NCI-H1105 (cell line): Measurements from ENCODE around the gene FCN2.

Source experiments
- DNase-seq: peaks from one replicate; lab custom pipeline; 2025; lab: John Stamatoyannopoulos, UW

The FCN2 gene

DNA sequence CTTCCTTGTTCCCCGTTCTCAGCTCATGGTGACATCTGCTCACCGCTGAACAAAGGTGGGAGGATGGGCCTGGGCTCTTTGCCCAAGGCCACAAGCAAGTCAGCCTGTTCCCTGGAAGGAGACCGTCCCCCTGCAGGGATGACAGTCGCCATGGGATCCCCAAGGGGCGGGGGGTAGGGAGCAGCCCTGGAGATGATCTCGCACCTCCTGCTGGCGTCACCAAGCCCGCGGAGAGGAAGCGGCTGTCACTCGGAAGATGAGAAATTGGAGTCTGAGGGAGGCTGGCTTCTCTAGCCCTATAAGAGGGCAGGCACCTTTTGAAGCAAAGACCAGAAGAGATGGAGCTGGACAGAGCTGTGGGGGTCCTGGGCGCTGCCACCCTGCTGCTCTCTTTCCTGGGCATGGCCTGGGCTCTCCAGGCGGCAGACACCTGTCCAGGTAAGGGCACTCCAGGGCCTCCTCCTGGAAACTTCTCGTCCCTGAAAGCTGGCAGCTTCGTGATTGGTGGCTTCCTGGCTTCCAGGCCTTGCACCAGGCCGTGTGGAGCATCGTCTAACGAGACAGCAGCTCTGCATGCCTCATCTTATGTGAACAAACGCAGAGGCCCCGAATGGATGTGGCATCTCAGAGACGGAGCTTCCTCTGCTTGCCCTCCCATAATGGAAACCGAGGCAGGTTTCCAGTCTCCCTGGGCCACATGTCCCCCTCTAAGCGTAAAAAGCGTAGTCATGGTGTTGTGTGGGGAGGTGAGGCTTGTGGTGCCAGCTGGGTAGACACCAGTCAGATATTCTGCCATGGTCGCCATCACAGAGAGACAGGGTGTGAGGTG lies at the start of gene FCN2:
FCN2 (plus strand) TSS at position 327 of the 829 bp plus-strand sequence; CDS start at position 339, 12 bp downstream.
- DNase-seq, result no peak

- DNase-seq, result no peak
These were observed 49.5 kb upstream of the FCN2 start for GRCh38 chr9:134830926-134831720.

DNA sequence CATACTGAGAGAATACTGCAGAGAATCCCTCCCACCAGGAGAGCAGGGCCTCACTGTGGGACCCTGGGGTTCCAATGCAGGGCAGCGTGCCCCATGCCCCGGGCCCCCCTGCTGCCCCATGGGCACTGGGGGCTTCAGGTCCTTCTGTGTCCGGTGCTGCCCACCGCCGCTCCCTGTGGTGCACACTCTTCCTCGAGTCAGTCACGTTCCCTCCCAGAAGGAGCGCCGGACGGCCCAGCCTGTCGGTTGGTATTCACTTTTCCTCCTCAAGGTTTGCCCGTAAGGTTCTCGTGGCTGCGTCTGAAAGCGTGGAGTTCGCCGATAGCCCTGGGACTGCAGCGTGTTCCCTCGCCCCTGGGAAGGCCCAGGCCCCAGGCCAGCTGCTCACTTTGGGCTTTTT lies 48.1 kb upstream of the FCN2 start:
- DNase-seq, result no peak

- no peak for DNase-seq
These were observed 47.2 kb upstream of the FCN2 start for GRCh38 chr9:134833294-134833880.

GRCh38 chr9:134834217-134834956 lies 46.2 kb upstream of the FCN2 start:
- DNase-seq, result no peak

GRCh38 chr9:134834957-134835419 lies 45.6 kb upstream of the FCN2 start:
- no peak for DNase-seq

DNA sequence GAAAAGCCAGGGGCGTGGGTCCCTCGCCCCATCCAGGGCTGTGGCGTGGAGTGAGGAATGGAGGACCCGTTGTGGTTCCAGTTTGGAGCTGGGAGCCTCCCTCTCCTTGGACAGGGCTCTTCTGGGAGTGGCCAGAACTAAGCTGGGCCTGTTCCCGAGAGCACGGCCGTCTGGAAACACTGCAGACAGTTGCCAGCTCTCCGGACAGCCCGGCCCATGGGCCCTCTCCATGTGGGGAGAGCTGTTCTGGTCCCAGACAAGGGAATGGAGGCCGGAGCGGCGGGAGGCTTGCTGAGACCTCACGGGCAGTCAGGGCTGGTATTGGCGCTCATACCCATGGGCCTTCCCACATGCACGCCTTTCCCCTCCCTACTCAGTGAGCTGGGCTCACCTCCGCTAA lies 45.2 kb upstream of the FCN2 start:
- DNase-seq, result no peak

DNA sequence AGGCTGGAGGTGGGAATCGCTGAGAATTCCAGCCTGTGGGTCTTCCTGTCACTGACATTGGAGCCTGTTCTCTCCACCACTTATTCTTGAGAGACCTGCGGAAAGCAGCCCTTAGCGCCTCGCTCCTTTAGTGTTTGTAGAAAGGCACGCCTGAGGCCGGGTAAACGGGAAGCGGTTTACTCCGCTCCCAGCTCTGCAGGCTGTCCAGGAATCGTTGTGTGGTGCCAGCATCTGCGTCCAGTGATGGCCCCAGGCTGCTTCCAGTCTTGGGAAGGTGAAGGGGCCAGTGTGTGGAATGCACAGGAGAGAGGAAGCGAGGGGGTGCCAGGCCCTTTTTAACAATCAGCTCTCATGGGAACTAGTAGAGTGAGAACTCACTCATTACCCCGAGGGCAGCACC lies 44.6 kb upstream of the FCN2 start:
- no peak for DNase-seq

DNA sequence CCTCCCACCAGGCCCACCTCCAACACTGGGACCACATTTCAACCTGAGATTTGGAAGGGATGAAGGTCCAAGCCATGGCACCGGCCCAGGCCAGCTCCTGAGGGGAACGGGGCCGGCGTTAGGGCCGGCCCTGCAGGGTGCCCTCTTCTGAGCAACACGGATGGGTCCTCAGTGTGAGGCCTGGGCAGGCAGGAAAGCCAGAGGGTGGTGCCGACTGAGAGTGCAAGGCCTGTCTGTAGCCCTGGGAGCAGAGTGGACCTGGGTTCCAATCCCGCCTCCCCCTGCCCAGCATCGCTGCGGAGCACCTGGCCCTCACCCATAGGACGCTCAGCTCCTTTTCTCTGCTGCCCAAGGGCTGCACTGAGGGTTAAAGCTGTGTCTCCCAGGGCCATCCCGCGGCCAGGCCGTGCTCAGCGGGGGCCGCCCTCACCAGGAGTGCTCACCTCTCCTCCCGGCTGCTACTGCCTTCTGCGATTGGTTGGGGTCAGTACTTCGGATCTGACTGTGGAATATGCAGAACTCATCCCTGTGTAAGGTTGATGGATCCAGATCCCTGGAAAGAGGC lies 44.1 kb upstream of the FCN2 start:
- no peak for DNase-seq

DNA sequence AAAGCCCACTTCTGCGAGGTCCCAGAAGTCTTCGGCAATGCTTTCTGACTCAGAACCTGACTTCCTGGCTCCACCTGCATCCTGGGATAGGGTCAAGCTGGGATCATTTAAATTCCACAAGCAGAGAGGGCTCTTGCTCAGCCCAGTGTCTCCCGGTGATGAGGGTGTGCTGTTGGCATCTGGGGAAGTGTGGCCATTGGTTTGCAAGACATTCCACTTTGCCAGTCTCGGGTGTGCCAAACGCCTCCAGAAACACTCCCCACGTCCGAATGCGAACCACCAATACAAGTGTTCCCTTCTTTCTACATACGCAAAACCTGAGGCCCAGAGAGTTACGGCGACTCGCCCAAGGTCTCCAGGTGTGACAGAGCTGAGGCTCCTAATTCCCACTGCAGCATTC lies 43.1 kb upstream of the FCN2 start:
- no peak for DNase-seq

DNA sequence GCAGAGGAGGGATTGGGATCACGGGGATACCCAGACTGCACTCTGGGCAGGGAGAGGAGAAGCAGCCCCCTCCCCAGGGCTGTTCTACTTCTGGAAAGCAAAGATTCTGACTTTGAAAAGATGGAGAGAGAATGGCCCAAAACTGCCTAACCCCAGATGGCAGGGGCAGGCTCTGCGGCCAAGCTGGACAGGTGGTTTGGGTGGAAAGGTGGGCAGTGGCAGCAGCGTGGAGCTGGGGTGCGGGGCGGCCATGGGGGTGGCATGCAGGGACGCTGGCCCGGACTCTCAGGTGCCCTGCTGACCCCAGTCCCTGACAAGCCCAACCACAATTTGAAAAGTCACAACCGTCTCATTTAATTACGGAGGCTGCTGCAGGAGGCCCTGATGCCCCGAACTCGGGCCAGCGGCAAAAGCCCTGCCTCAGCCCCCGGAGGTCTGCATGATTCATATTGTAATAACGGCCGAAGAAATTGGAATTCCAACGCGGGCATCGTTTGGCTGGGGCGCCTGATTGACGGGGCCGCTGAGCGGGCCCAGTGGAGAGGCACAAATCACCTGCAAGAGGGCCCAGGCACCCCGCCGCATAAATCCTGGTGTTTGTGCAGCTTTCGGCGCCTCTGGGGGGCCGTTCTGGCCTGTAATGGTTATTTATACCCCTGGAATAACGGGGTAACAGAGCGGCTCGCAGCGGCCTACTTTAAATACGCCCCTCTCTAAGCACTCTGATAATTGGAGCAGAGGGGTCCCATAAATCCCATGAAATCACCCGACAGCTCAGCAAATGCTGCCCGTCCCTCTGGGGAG lies 41.8 kb upstream of the FCN2 start:
- no peak for DNase-seq

GRCh38 chr9:134839455-134840125 lies 41.0 kb upstream of the FCN2 start:
- no peak for DNase-seq

- DNase-seq, result no peak
These were observed 40.1 kb upstream of the FCN2 start for GRCh38 chr9:134840511-134840910.

- DNase-seq, result no peak
These were observed 39.3 kb upstream of the FCN2 start for GRCh38 chr9:134841180-134841904.

DNA sequence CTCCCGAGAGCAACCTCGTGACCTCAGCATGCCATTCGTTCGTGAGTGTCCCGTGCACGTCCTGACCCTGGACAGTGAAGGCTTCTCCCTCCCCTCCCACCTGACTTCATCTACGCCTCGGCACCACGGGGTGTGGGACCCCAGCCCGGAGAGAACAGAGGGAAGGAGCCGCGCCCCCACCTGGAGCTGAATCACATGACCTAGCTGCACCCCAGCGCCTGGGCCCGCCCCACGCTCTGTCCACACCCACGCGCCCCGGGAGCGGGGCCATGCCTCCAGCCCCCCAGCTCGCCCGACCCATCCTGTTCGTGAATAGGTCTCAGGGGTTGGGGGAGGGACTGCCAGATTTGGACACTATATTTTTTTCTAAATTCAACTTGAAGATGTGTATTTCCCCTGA lies 38.3 kb upstream of the FCN2 start:
- DNase-seq, result no peak

DNA sequence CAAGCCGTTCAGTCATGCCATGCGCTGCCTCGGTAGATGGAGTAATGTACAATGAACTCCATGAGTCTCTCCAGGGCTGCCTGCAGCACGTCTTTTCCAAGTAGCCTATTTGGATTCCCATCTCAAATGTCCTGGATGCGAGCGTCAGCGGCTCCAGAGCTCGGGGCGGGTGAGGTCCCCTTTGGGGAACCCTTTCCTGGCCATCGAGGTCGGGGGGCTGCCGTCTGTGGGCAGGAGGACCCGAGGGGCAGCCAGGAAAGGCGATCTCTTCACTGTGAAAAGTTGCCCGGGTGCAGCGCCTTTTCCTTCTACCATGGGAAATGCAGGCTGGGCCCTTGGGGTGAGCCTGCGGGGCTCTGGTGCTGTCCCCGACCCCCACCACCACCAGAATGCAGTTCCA lies 36.9 kb upstream of the FCN2 start:
- DNase-seq, result no peak

GRCh38 chr9:134844821-134845220 lies 35.8 kb upstream of the FCN2 start:
- DNase-seq, result no peak

- DNase-seq, result no peak
These were observed 34.4 kb upstream of the FCN2 start for GRCh38 chr9:134846187-134846586.

GRCh38 chr9:134846699-134847098 lies 33.9 kb upstream of the FCN2 start:
- no peak for DNase-seq

DNA sequence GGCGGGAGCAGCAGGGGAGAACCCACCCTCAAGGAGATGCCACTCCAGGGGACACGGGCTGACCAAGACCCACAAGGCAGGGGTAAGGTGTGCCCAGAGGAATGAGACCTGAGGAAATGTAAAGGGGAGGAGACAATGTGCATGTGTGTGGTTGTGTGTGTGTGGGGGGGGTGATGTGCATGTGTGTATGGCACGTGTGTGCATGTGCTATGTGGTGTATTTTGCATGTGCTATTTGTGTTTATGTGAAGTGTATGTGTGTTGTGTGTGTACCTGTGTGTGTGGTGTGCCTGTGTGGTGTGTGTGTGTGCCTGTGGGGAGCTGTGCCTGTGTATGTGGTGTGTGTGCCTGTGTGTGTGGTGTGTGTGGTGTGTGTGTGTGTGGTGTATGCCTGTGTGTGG lies 33.5 kb upstream of the FCN2 start:
- no peak for DNase-seq
